RWPE2 (cell line): ENCODE data around the gene MINAR1.

Experiments
- ATAC-seq: fragments of 200-7000 bp; cut with Tn5 transposase; 3 replicates; pipeline ENCODE4 v1.9.1; 2021; ENCODE audit warnings: low read depth
- DNase-seq: peaks from one replicate; pipeline ENCODE4 v3.0.0-alpha.2; 2020; ENCODE audit warnings: low spot score
- H3K27ac ChIP-seq: fragments of 450-650 bp; 2 replicates; pipeline ENCODE4 v1.5.1; 2017; ENCODE audit warnings: mild to moderate bottlenecking; ENCODE audit not compliant: poor library complexity, severe bottlenecking
- H3K27me3 ChIP-seq: fragments of 250-450 bp; sonication (Bioruptor Pico); 2 replicates; pipeline ENCODE4 v1.5.1; 2021; ENCODE audit warnings: mild to moderate bottlenecking, moderate library complexity; ENCODE audit not compliant: insufficient read depth, poor library complexity, severe bottlenecking
- H3K36me3 ChIP-seq: fragments of 250-450 bp; sonication (Bioruptor Pico); 2 replicates; pipeline ENCODE4 v1.5.1; 2020; ENCODE audit warnings: low read depth, mild to moderate bottlenecking, moderate library complexity
- H3K4me1 ChIP-seq: fragments of 250-450 bp; sonication (Bioruptor Pico); 2 replicates; pipeline ENCODE4 v1.5.1; 2021; ENCODE audit warnings: mild to moderate bottlenecking, moderate library complexity; ENCODE audit not compliant: insufficient read depth, poor library complexity, severe bottlenecking
- H3K4me3 ChIP-seq: fragments of 250-450 bp; sonication (Bioruptor Pico); 2 replicates; pipeline ENCODE4 v1.5.1; 2021; ENCODE audit warnings: mild to moderate bottlenecking, moderate library complexity; ENCODE audit not compliant: severe bottlenecking
- H3K9me3 ChIP-seq: fragments of 250-450 bp; sonication (Bioruptor Pico); 2 replicates; pipeline ENCODE4 v1.5.1; 2021; ENCODE audit warnings: mild to moderate bottlenecking, moderate library complexity; ENCODE audit not compliant: severe bottlenecking
- TF ChIP-seq, protein P1 (sequence below): fragments of 450-650 bp; IDR thresholded peaks from one replicate; pipeline ENCODE4 v1.5.1; 2017; ENCODE audit warnings: mild to moderate bottlenecking, moderate library complexity; ENCODE audit not compliant: poor library complexity, severe bottlenecking

The MINAR1 gene

DNA sequence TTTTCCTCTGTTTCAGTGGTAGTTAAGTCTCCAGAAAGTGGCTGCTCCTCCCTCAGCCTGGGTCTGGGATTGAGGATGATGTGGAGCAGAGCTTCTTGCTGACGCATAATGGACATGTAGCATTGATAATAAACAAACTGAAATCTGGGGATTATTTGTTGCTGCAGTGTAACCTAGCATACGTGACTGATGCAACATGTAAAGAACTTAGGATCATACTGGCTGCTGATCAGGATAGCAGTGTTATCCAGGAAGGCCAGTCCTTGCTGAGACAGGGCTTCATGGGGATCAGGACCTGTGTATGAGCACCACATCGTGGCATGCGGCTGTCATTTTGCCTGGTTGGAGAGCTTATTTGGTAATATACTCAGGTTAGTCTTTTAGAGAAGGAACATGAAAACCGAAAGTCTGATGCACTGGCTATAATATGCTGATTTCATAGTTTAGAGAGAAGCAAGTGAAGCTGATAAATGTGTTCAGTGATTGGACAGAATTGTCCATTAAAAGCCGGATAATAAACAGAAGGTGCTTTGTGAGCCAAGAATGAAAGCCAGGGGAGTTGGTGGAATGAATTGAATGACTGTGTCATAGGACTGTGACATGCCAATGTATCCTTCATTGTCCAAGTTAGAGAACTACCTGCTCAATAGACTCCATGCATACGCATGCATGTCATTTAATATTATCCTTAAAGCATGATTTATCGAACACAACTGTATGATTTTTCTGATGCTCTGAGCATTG, 4.1 kb downstream of the MINAR1 start:
- Histone ChIP-seq H3K27me3 (peaks cover 55% of the 10 kb centered on the region), H3K4me1 (no peaks in the 10 kb centered on the region), H3K36me3 (no peaks in the 10 kb centered on the region), H3K4me3 (no peak overlapping the region), H3K27ac (no peak overlapping the region), H3K9me3 (no peaks in the 10 kb centered on the region)
- ATAC-seq, result no peak
- TF ChIP-seq, protein P1, sequence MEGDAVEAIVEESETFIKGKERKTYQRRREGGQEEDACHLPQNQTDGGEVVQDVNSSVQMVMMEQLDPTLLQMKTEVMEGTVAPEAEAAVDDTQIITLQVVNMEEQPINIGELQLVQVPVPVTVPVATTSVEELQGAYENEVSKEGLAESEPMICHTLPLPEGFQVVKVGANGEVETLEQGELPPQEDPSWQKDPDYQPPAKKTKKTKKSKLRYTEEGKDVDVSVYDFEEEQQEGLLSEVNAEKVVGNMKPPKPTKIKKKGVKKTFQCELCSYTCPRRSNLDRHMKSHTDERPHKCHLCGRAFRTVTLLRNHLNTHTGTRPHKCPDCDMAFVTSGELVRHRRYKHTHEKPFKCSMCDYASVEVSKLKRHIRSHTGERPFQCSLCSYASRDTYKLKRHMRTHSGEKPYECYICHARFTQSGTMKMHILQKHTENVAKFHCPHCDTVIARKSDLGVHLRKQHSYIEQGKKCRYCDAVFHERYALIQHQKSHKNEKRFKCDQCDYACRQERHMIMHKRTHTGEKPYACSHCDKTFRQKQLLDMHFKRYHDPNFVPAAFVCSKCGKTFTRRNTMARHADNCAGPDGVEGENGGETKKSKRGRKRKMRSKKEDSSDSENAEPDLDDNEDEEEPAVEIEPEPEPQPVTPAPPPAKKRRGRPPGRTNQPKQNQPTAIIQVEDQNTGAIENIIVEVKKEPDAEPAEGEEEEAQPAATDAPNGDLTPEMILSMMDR, result no peak
- DNase-seq, result no peak

DNA sequence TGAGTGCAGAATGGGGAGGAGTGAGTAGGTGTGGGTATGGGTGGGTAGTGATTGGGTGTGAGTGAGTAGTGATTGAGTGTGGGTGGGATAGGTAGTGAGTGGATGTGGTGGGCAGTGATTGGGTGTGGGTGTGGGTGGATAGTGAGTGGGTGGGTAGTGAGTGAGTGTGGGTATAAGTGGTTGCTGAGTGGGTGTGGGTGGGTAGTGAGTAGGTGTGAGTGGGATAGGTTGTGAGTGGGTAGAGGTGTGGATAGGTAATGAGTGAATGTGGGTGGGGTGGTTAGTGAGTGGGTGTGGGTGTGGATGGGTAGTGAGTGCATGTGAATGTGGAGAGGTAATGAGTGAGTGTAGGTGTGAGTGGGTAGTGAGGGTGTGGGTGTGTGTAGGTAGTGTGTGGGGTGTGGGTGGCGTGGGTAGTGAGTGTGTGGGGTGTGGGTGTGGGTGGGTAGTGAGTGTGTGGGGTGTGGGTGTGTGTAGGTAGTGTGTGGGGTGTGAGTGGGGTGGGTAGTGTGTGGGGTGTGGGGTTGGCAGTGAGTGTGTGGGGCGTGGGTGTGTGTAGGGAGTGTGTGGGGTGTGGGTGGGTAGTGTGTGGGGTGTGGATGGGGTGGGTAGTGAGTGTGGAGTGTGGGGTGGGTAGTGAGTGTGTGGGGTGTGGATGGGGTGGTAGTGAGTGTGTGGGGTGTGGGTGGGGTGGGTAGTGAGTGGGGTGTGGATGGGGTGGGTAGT, 5.3 kb downstream of the MINAR1 start:
- DNase-seq (no peak), ATAC-seq (no peak)
- no peak overlapping the region for H3K27ac ChIP-seq
- TF ChIP-seq, protein P1, result no peak
- no peak overlapping the region for H3K4me3 ChIP-seq
- H3K27me3 ChIP-seq, result peaks cover 42% of the 10 kb centered on the region
- no peaks in the 10 kb centered on the region for H3K4me1 ChIP-seq
- H3K36me3 ChIP-seq, result no peaks in the 10 kb centered on the region
- no peaks in the 10 kb centered on the region for H3K9me3 ChIP-seq

DNA sequence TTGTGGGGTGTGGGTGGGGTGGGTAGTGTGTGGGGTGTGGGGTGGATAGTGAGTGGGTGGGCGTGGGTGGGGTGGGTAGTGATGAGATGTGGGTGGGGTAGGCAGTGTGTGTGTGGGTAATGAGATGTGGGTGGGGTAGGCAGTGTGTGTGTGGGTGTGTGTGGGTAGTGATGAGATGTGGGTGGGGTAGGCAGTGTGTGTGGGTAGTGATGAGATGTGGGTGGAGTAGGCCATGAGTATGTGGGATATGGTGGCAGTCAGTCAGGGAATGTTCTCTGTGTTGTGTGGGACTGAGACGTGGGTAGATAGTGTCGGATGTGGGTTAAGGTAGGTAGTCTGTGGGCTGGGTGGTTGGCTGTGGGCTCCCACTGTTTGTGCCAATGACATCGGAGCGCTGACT, 7.1 kb downstream of the MINAR1 start:
- H3K4me3 ChIP-seq, result no peak overlapping the region
- no peak for ATAC-seq
- DNase-seq, result no peak
- H3K27ac ChIP-seq, result no peak overlapping the region
- no peaks in the 10 kb centered on the region for H3K9me3 ChIP-seq
- H3K4me1 ChIP-seq, result no peaks in the 10 kb centered on the region
- no peaks in the 10 kb centered on the region for H3K36me3 ChIP-seq
- H3K27me3 ChIP-seq, result peaks cover 24% of the 10 kb centered on the region
- TF ChIP-seq, protein P1, result no peak

- Histone ChIP-seq H3K27ac (no peak overlapping the region), H3K4me1 (no peaks in the 10 kb centered on the region), H3K27me3 (peaks cover 12% of the 10 kb centered on the region), H3K4me3 (no peak overlapping the region), H3K36me3 (no peaks in the 10 kb centered on the region), H3K9me3 (no peaks in the 10 kb centered on the region)
- ATAC-seq, result no peak
- TF ChIP-seq, protein P1, result no peak
- no peak for DNase-seq
Observed at GRCh38 chr15:79440355-79440908, 8.3 kb downstream of the MINAR1 start.
